Ascending aorta (tissue), 2 donors: ENCODE data around the gene CCNL2. TPM values are rescaled to one million over a fixed set of nuclear protein-coding genes. Genes with fewer than 3 reads are reported as not detected.

Experiments
- DNase-seq, 2 donors: peaks; one replicate each; pipeline ENCODE4 v3.0.0-alpha.2; 2019; ENCODE audit warnings: low spot score in 2 of 2
- H3K27ac ChIP-seq, 2 donors: fragments of 200-600 bp; sonication (generic); one replicate each; pipeline ENCODE4 v1.5.1; 2016 to 2017; ENCODE audit warnings: mild to moderate bottlenecking in 1 of 2
- H3K27me3 ChIP-seq: fragments of 200-600 bp; sonication (generic); one replicate; pipeline ENCODE4 v1.5.1; 2017
- H3K36me3 ChIP-seq, 2 donors: fragments of 200-600 bp; sonication (generic); one replicate each; pipeline ENCODE4 v1.5.1; 2016
- H3K4me1 ChIP-seq, 2 donors: fragments of 200-600 bp; sonication (generic); one replicate each; pipeline ENCODE4 v1.5.1; 2016 to 2017; ENCODE audit warnings: mild to moderate bottlenecking in 1 of 2
- H3K4me3 ChIP-seq, 2 donors: fragments of 200-600 bp; sonication (generic); one replicate each; pipeline ENCODE4 v1.5.1; 2016 to 2017; ENCODE audit warnings: mild to moderate bottlenecking in 1 of 2
- H3K9me3 ChIP-seq, 2 donors: fragments of 200-600 bp; sonication (generic); one replicate each; pipeline ENCODE4 v1.5.1; 2016
- intact Hi-C: fragments of 100-400 bp; cut with DNase I; formaldehyde crosslinking; loops from one replicate; pipeline ENCODE4 v1.15.1; 2023
- total RNA-seq: library from RNA; depleted of rRNA; stranded (reverse); fragments of >200 nt; gene quantifications from one replicate; pipeline ENCODE4 v1.1.0, GENCODE V29; 2016
- TF ChIP-seq, protein P1 (sequence below), 3 experiments: fragments of 200-600 bp in 2 of 3; fragments of 450-650 bp in 1 of 3; sonication (generic) in 2 of 3; IDR thresholded peaks; one replicate each; pipeline ENCODE4 v1.5.1; 2016 to 2019; ENCODE audit warnings: antibody characterized with exemption in 3 of 3, mild to moderate bottlenecking in 1 of 3, moderate library complexity in 1 of 3

CCNL2 gene
- total RNA-seq, 1 donor from 2014 or later = 150 TPM

DNA sequence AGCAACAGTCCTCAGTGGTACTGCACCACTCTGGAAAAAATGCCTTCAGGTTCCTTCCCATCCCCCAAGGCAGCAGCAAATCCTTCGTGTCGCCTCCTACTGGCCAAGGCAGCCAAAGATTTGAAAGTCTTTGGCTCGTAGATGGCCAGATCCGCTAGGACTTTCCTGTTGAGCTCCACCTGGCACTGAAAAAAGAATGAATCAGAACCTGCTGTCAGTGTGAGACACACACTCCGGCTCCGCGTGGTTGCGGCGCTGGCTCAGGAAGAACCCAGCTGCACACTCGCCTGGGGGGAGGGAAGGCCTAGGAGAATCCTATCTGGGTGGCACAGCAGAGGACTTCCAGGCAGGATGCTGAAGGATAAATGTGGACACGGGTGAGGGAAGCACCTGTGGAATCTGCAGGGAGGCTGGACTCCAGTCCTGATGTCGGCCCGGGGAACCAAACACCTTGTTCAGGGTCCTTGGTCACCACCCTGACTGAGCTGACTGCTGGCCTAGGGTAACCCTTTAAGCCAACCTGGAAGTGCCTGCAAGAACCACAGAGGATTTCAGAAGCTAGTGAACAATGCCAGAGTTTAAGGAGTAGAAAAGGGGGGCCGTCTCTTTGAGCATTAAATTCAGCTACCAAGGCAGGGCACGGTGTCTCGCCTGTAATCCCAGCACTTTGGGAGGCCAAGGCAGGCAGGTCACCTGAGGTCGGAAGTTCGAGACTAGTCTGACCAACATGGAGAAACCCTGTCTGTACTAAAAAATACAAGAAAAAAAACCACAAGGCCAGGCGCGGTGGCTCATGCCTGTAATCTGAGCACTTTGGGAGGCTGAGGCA, 3.2 kb upstream of the CCNL2 start:
- intact Hi-C loops = loop anchor here (10.0 kb wide), 3 partner anchors 113 to 287 kb away; partner anchors contain the start of genes ATAD3A, C1orf159 and MIB2
- no peak overlapping the region for H3K27ac ChIP-seq

DNA sequence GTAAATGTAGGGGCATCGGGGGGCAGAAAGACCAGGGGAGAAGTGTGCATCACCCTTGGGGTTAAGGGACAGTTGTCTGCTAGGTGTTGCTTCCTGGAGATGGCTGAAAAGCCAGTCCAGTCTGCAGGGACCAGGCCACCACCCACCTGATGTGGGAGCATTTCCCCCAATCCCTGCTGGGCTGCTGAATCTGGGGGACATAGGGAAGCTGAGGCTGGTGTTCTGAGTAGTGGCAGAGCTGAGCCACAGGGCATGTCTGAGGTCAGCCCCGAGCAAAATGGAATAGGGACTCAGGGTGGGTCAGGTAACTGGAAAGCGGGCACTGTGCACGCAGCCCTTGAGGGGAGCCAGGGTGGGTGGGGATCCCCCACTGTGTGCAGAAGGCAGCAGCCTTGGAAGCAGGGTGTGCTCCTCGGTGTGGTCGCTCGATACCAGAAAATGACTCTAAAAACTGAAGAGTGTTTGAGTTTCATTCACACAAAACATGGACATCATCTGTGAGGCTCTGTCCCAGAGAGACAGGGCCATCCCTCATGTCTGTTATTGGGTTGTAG, 2.4 kb upstream of the CCNL2 start:
- H3K27me3 ChIP-seq = no peaks in the 10 kb centered on the region
- H3K4me1 ChIP-seq = peaks cover 17 to 40% of the 10 kb centered on the region in 2 donors
- H3K27ac ChIP-seq = no peak overlapping the region
- H3K9me3 ChIP-seq = no peaks in the 10 kb centered on the region
- TF ChIP-seq, protein P1, sequence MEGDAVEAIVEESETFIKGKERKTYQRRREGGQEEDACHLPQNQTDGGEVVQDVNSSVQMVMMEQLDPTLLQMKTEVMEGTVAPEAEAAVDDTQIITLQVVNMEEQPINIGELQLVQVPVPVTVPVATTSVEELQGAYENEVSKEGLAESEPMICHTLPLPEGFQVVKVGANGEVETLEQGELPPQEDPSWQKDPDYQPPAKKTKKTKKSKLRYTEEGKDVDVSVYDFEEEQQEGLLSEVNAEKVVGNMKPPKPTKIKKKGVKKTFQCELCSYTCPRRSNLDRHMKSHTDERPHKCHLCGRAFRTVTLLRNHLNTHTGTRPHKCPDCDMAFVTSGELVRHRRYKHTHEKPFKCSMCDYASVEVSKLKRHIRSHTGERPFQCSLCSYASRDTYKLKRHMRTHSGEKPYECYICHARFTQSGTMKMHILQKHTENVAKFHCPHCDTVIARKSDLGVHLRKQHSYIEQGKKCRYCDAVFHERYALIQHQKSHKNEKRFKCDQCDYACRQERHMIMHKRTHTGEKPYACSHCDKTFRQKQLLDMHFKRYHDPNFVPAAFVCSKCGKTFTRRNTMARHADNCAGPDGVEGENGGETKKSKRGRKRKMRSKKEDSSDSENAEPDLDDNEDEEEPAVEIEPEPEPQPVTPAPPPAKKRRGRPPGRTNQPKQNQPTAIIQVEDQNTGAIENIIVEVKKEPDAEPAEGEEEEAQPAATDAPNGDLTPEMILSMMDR (IDR thresholded peaks at IDR 0.05) = no peak
- no peak overlapping the region for H3K4me3 ChIP-seq
- no peak for DNase-seq
- peaks cover 38 to 63% of the 10 kb centered on the region in 2 donors for H3K36me3 ChIP-seq
- intact Hi-C loops = loop anchor here (10.0 kb wide), 3 partner anchors 113 to 287 kb away; partner anchors contain the start of genes ATAD3A, C1orf159 and MIB2

More for the DNA sequence above, 3.2 kb upstream of the CCNL2 start:
- Histone ChIP-seq H3K9me3 (no peaks in the 10 kb centered on the region), H3K4me3 (no peak overlapping the region), H3K4me1 (peaks cover 17 to 37% of the 10 kb centered on the region in 2 donors), H3K36me3 (peaks cover 33 to 59% of the 10 kb centered on the region in 2 donors), H3K27me3 (no peaks in the 10 kb centered on the region)
- DNase-seq = no peak
- TF ChIP-seq, protein P1 (IDR thresholded peaks at IDR 0.05) = peak in 2 of 3 experiments; percentile 21 to 30

DNA sequence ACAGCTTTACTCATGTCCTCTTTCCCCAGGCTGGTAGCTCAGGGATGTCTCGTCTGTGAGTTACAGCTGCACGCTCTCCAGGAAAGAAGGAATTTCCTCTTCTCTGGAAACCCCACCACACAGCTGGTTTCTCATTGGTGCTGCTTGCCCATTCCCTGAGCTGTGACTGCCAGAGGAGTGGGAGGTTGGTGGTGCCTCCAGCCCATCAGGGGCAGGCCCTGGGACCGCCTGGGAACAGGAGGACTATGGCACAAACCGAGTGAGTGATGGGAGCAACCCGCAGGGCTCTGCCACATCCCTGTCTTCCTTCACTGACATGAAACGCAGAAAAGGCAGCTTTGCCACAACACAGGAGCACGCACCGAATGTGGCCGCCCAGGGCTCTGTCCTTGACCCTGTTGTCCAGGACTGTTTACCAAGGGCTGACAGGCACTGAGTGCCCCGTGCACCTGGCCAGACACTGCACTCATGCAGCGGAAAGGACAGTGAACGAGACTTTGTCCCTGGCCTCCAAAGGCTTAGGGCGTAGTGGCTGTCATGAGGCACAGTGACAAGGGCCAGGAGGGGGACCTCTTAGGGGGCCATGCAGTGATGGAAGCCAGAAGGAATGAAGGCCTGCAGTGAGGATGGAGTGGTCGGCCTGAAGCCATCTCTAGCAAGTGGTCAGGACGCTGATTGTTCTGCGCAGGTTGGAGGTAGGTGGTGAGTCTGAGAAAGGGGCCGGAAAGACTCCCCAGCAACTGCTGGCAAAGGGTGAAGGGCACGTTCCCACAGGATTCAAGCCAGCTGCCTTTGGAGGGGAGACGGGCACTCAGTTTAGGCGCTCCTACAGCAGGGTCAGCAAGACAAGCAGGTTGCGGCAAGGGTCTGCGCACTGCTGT, 1.7 kb upstream of the CCNL2 start:
- H3K36me3 ChIP-seq = peaks cover 38 to 67% of the 10 kb centered on the region in 2 donors

DNA sequence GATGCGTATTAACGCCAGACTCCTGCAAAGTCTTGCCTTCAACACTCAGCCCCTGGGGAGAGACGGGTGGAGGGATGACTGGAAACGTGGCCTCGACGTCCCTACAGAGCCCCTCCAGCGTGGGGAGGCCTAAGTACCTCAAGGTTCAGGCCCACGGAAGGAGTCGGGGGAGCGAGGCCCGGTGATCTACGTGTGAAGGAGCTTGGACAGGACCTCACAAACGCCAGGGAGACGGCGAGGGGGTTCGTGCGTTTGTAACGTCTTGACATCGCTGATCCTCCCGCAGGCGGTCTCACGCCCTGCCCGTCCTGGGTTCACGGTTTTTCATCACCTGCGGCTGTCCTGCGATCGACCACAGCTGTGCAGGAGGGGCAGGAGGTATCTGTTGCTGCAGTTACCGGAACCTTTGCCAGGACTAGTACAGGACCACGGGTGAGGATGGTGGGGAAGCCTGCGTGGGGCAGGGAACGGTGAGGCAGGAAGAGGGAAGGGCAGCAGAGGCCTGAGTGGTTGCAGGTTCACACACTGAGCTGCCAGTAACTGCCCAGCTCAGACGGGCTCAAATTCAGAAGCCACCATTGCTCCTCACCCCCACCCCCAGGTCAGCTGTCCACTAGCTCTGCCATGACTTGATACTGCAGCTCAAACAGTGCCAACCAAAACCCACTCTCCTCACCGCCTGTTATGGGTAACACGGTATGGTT, 889 bp upstream of the CCNL2 start:
- peaks cover 40 to 67% of the 10 kb centered on the region in 2 donors for H3K36me3 ChIP-seq
- H3K4me1 ChIP-seq = peaks cover 10 to 25% of the 10 kb centered on the region in 2 donors

More for the DNA sequence above, 1.7 kb upstream of the CCNL2 start:
- intact Hi-C loops = loop anchor here (10.0 kb wide), 3 partner anchors 114 to 286 kb away; partner anchors contain the start of genes ATAD3A, C1orf159 and MIB2
- Histone ChIP-seq H3K9me3 (no peaks in the 10 kb centered on the region), H3K4me1 (peaks cover 10 to 33% of the 10 kb centered on the region in 2 donors), H3K27me3 (no peaks in the 10 kb centered on the region), H3K27ac (peak overlapping the region; percentile 65 to 80), H3K4me3 (peak overlapping the region; percentile 81 to 92)
- TF ChIP-seq, protein P1 (IDR thresholded peaks at IDR 0.05) = no peak
- no peak for DNase-seq

More for the DNA sequence above, 889 bp upstream of the CCNL2 start:
- peak overlapping the region; percentile 81 to 92 for H3K4me3 ChIP-seq
- intact Hi-C loops = loop anchor here (1.0 to 10.0 kb wide), 6 partner anchors 7 to 285 kb away; partner anchors contain the start of genes ATAD3A, AURKAIP1, C1orf159 and CPTP
- TF ChIP-seq, protein P1 (IDR thresholded peaks at IDR 0.05) = no peak
- no peaks in the 10 kb centered on the region for H3K9me3 ChIP-seq
- no peak for DNase-seq
- no peaks in the 10 kb centered on the region for H3K27me3 ChIP-seq
- peak overlapping the region; percentile 65 to 80 for H3K27ac ChIP-seq
